IMR-90 (cell line): ENCODE results near the gene RPL10. TPM values are rescaled to one million over a fixed set of nuclear protein-coding genes. Genes with fewer than 3 reads are reported as not detected.
A peak's percentile ranks its signal among the peaks of the same experiment; 100 is the strongest.

Experiments
- ATAC-seq: fragments of 200-7000 bp; cut with Tn5 transposase; 2 replicates; pipeline ENCODE4 v1.9.1; 2020; ENCODE audit warnings: low read depth, mild to moderate bottlenecking, moderate library complexity
- BruUV-seq: library from RNA; stranded (reverse); fragments of 400-500 nt; replicated peaks from 2 replicates; lab custom pipeline; 2021; lab: Mats Ljungman, UMichigan
- CTCF ChIA-PET: fragments of 300-600 bp; formaldehyde crosslinking; extraction: SDS; loops from one replicate; lab custom pipeline; 2021; ENCODE audit warnings: antibody characterized with exemption; lab: Yijun Ruan, JAX
- POLR2A ChIA-PET: fragments of 300-600 bp; sonication (Branson Sonifier 250); formaldehyde crosslinking; loops from one replicate; lab custom pipeline; 2022; ENCODE audit warnings: antibody characterized with exemption; ENCODE audit not compliant: unreplicated experiment; lab: Charles Lee
- DNase-seq: peaks from one replicate; pipeline ENCODE4 v3.0.0; 2013
- H2AFZ ChIP-seq: replicated peaks from 2 replicates; pipeline ENCODE3; 2013; ENCODE audit warnings: low read length, mild to moderate bottlenecking; ENCODE audit not compliant: poor library complexity
- H2AK5ac ChIP-seq: 2 replicates; pipeline ENCODE4 v1.6.1; 2013; ENCODE audit warnings: low read depth, low read length, inconsistent platforms
- H2AK9ac ChIP-seq: replicated peaks from 2 replicates; pipeline ENCODE3; 2013; ENCODE audit warnings: mild to moderate bottlenecking, low read depth, low read length, moderate library complexity; ENCODE audit not compliant: poor library complexity
- H2BK120ac ChIP-seq: 2 replicates; pipeline ENCODE4 v1.6.1; 2013; ENCODE audit warnings: low read depth, low read length, inconsistent platforms
- H2BK15ac ChIP-seq: 3 replicates; pipeline ENCODE4 v1.6.1; 2013; ENCODE audit warnings: low read depth, low read length, inconsistent platforms
- H2BK20ac ChIP-seq: 2 replicates; pipeline ENCODE4 v1.6.1; 2013; ENCODE audit warnings: low read depth, mild to moderate bottlenecking, inconsistent platforms, low read length, moderate library complexity
- H2BK5ac ChIP-seq: 2 replicates; pipeline ENCODE4 v1.6.1; 2013; ENCODE audit warnings: mild to moderate bottlenecking, low read depth, low read length, inconsistent platforms; ENCODE audit not compliant: poor library complexity, severe bottlenecking
- H3K14ac ChIP-seq: replicated peaks from 2 replicates; pipeline ENCODE4 v1.6.1; 2013; ENCODE audit warnings: low read depth, low read length, inconsistent platforms
- H3K18ac ChIP-seq: 2 replicates; pipeline ENCODE4 v1.6.1; 2013; ENCODE audit warnings: low read depth, low read length, control low read depth
- H3K23ac ChIP-seq: 2 replicates; pipeline ENCODE4 v1.6.1; 2013; ENCODE audit warnings: low read depth, low read length, inconsistent platforms
- H3K27ac ChIP-seq: 2 replicates; pipeline ENCODE4 v1.5.1; 2013; ENCODE audit warnings: mild to moderate bottlenecking, control low read depth, low read length; ENCODE audit not compliant: insufficient read depth
- H3K27me3 ChIP-seq: 2 replicates; pipeline ENCODE4 v1.6.1; 2013; ENCODE audit warnings: low read length; ENCODE audit not compliant: control insufficient read depth, insufficient read depth
- H3K36me3 ChIP-seq: 2 replicates; pipeline ENCODE4 v1.6.1; 2013; ENCODE audit warnings: low read length, mixed read lengths; ENCODE audit not compliant: control insufficient read depth, insufficient read depth
- H3K4ac ChIP-seq: 2 replicates; pipeline ENCODE4 v1.6.1; 2013; ENCODE audit warnings: low read depth, low read length, inconsistent platforms
- H3K4me1 ChIP-seq: 2 replicates; pipeline ENCODE4 v1.6.1; 2013; ENCODE audit warnings: low read length, mixed read lengths; ENCODE audit not compliant: control insufficient read depth, insufficient read depth
- H3K4me2 ChIP-seq: 2 replicates; pipeline ENCODE4 v1.6.1; 2013; ENCODE audit warnings: low read depth, mild to moderate bottlenecking, control low read depth, low read length, moderate library complexity
- H3K4me3 ChIP-seq: 2 replicates; pipeline ENCODE4 v1.5.1; 2013; ENCODE audit warnings: low read depth, mild to moderate bottlenecking, control low read depth, low read length, moderate library complexity; ENCODE audit not compliant: insufficient read depth
- H3K56ac ChIP-seq: 2 replicates; pipeline ENCODE4 v1.6.1; 2013; ENCODE audit warnings: low read length, inconsistent platforms; ENCODE audit not compliant: insufficient read depth; ENCODE audit errors: extremely low read depth
- H3K79me1 ChIP-seq, 2 experiments: 2 replicates each; pipeline ENCODE4 v1.6.1; 2013; ENCODE audit warnings: low read length in 2 of 2, inconsistent platforms in 1 of 2, low read depth in 1 of 2
- H3K9ac ChIP-seq: 2 replicates; pipeline ENCODE4 v1.6.1; 2013; ENCODE audit warnings: low read depth, low read length, control low read depth
- H3K9me1 ChIP-seq: 2 replicates; pipeline ENCODE4 v1.6.1; 2013; ENCODE audit warnings: low read length, inconsistent platforms; ENCODE audit not compliant: insufficient read depth
- H3K9me3 ChIP-seq: 2 replicates; pipeline ENCODE4 v1.6.1; 2013; ENCODE audit warnings: low read length; ENCODE audit not compliant: control insufficient read depth, insufficient read depth
- H4K20me1 ChIP-seq: 2 replicates; pipeline ENCODE4 v1.6.1; 2013; ENCODE audit warnings: low read length, inconsistent platforms; ENCODE audit not compliant: insufficient read depth
- H4K5ac ChIP-seq: 2 replicates; pipeline ENCODE4 v1.6.1; 2013; ENCODE audit warnings: mild to moderate bottlenecking, low read depth, low read length, control low read depth
- H4K8ac ChIP-seq, 2 experiments: 2 replicates each; pipeline ENCODE4 v1.6.1; 2013; ENCODE audit warnings: low read depth in 2 of 2, low read length in 2 of 2, control low read depth in 1 of 2, inconsistent platforms in 1 of 2
- H4K91ac ChIP-seq: 2 replicates; pipeline ENCODE4 v1.6.1; 2013; ENCODE audit warnings: low read depth, low read length, inconsistent platforms; ENCODE audit not compliant: insufficient read depth
- BHLHE40 ChIP-seq: fragments of 150-350 bp; IDR thresholded peaks from 2 replicates; pipeline ENCODE4 v1.6.1; 2016; ENCODE audit warnings: mild to moderate bottlenecking, low read depth, low read length
- CEBPB ChIP-seq: IDR thresholded peaks from 2 replicates; pipeline ENCODE4 v1.6.1; 2012; ENCODE audit warnings: low read depth, low read length, improper control_type of control experiment
- CHD1 ChIP-seq: IDR thresholded peaks from 2 replicates; pipeline ENCODE4 v1.6.1; 2012; ENCODE audit warnings: low read depth, low read length, improper control_type of control experiment
- FOS ChIP-seq: fragments of 150-350 bp; IDR thresholded peaks from 2 replicates; pipeline ENCODE4 v1.6.1; 2016; ENCODE audit warnings: low read depth, low read length
- MAFK ChIP-seq: IDR thresholded peaks from 2 replicates; pipeline ENCODE4 v1.6.1; 2012; ENCODE audit warnings: low read depth, low read length, improper control_type of control experiment
- MAZ ChIP-seq: IDR thresholded peaks from 2 replicates; pipeline ENCODE4 v1.6.1; 2012; ENCODE audit warnings: low read depth, mild to moderate bottlenecking, low read length, improper control_type of control experiment, moderate library complexity, borderline replicate concordance
- MXI1 ChIP-seq: IDR thresholded peaks from 2 replicates; pipeline ENCODE4 v1.6.1; 2012; ENCODE audit warnings: low read depth, mild to moderate bottlenecking, low read length, moderate library complexity, borderline replicate concordance
- NFE2L2 ChIP-seq: fragments of 150-350 bp; IDR thresholded peaks from 2 replicates; pipeline ENCODE4 v1.6.1; 2016; ENCODE audit warnings: low read depth, mild to moderate bottlenecking, low read length
- POLR2A ChIP-seq: IDR thresholded peaks from 2 replicates; pipeline ENCODE4 v1.6.1; 2012; ENCODE audit warnings: mild to moderate bottlenecking, low read depth, low read length
- RCOR1 ChIP-seq: IDR thresholded peaks from 2 replicates; pipeline ENCODE4 v1.6.1; 2012; ENCODE audit warnings: mild to moderate bottlenecking, low read length, improper control_type of control experiment; ENCODE audit not compliant: insufficient replicate concordance
- RFX5 ChIP-seq: IDR thresholded peaks from 2 replicates; pipeline ENCODE4 v1.8.0; 2012; ENCODE audit warnings: low read depth, mild to moderate bottlenecking, low read length, moderate library complexity
- WGBS, 2 experiments: methylation state at CpG; one replicate each; pipeline versions ENCODE4 v1.1.5 to v1.1.7; 2013; ENCODE audit warnings: missing lambda C conversion rate in 2 of 2; ENCODE audit not compliant: insufficient read length in 1 of 2; ENCODE audit errors: extremely low coverage in 2 of 2; 5-methylcytosine and 5-hydroxymethylcytosine counted together
- dilution Hi-C: fragments of 300-500 bp; cut with HindIII; formaldehyde crosslinking; loops from one replicate; pipeline ENCODE4 v1.14.3; 2018; ENCODE audit warnings: low sequenced_read_pairs; ENCODE audit not compliant: unreplicated experiment
- in situ Hi-C: fragments of 300-500 bp; cut with MboI; formaldehyde crosslinking; loops from 3 replicates; pipeline ENCODE4 v1.14.3; 2019; ENCODE audit warnings: low sequenced_read_pairs, inconsistent platforms, mixed read lengths
- intact Hi-C: fragments of 100-400 bp; cut with micrococcal nuclease; formaldehyde crosslinking; loops from 2 replicates; pipeline ENCODE4 v1.10.0; 2022
- polyA plus RNA-seq, 3 experiments: library from polyadenylated mRNA; depleted of rRNA; stranded (reverse); fragments of >200 nt; gene quantifications; 2 replicates each; pipeline ENCODE4 v1.2.3, GENCODE V29; 2012; ENCODE audit warnings: low replicate concordance in 1 of 3
- total RNA-seq: library from RNA; depleted of rRNA; stranded (reverse); fragments of >200 nt; gene quantifications from 2 replicates; pipeline ENCODE4 v1.2.3, GENCODE V29; 2012
- TF ChIP-seq, protein P1 (sequence below): fragments of 150-350 bp; IDR thresholded peaks from 2 replicates; pipeline ENCODE4 v1.6.1; 2016; ENCODE audit warnings: low read depth, mild to moderate bottlenecking, low read length, moderate library complexity, borderline replicate concordance

The RPL10 gene
- total and polyA plus RNA-seq, 2 of the 4 experiments (the other 2 are of a cell fraction), result 1,582 to 7,467 TPM

GRCh38 chrX:154378799-154379568, 19.2 kb upstream of the RPL10 start, which contains the start of gene EMD:
Gene EMD, plus strand, starts transcription at chrX:154379295. Its CDS starts 190 bp downstream, at chrX:154379485.
- DNase-seq (peak; percentile 96), ATAC-seq (peak; percentile 78)
- peaks cover 17% of the 10 kb centered on the region for H4K20me1 ChIP-seq
- 0 out of 2 replicates have a peak, but pooled peaks cover 5% of the 10 kb centered on the region for H3K9me1 ChIP-seq
- H3K27ac ChIP-seq, result peak within 1 kb of the TSS; percentile 94
- intact Hi-C loops, result no loop called here
- peaks cover 13% of the 10 kb centered on the region for H3K4me1 ChIP-seq
- no peak within 1 kb of the TSS for H2BK20ac ChIP-seq
- WGBS, 2 experiments, result 38% methylated on average over 89 of the region's 103 CpGs; no CpG with 5 or more reads in 1 of the 2 experiments
- H2AK9ac ChIP-seq, result peak within 1 kb of the TSS; percentile 97
- H3K14ac ChIP-seq, result peak within 1 kb of the TSS; percentile 79
- dilution Hi-C loops, result no loop called here
- H3K79me1 ChIP-seq, result peaks cover 0 to 31% of the 10 kb centered on the region in 2 experiments; a peak in 3 of 4 replicates
- H3K4ac ChIP-seq, result peak within 1 kb of the TSS; percentile 86
- H2AFZ ChIP-seq, result peak within 1 kb of the TSS; percentile 79
- no peaks in the 10 kb centered on the region for H3K9me3 ChIP-seq
- H3K56ac ChIP-seq, result peak within 1 kb of the TSS; percentile 52
- H2BK15ac ChIP-seq, result no peak within 1 kb of the TSS
- TF ChIP-seq RFX5 (no peak), POLR2A (peak; percentile 88), NFE2L2 (no peak), MAFK (no peak), RCOR1 (no peak), FOS (no peak), CHD1 (0 out of 2 replicates have a peak, but pooled peaks have one; percentile 61), MAZ (peak; percentile 75; the same call in 1 of the 2 replicates), CEBPB (no peak), BHLHE40 (peak; percentile 76; the same call in 1 of the 2 replicates), MXI1 (no peak)
- TF ChIP-seq, protein P1, sequence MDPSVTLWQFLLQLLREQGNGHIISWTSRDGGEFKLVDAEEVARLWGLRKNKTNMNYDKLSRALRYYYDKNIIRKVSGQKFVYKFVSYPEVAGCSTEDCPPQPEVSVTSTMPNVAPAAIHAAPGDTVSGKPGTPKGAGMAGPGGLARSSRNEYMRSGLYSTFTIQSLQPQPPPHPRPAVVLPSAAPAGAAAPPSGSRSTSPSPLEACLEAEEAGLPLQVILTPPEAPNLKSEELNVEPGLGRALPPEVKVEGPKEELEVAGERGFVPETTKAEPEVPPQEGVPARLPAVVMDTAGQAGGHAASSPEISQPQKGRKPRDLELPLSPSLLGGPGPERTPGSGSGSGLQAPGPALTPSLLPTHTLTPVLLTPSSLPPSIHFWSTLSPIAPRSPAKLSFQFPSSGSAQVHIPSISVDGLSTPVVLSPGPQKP, result no peak
- peak within 1 kb of the TSS; percentile 89 for H3K4me2 ChIP-seq
- peaks cover 11% of the 10 kb centered on the region; the same call in 1 of the 2 replicates for H3K36me3 ChIP-seq
- peak within 1 kb of the TSS; percentile 66 to 76 for H4K8ac ChIP-seq
- 0 out of 2 replicates have a peak within 1 kb of the TSS, but pooled peaks have one; percentile 30 for H4K5ac ChIP-seq
- BruUV-seq, result no TSS peak
- H3K18ac ChIP-seq, result peak within 1 kb of the TSS; percentile 34; the same call in 1 of the 2 replicates
- H3K9ac ChIP-seq, result peak within 1 kb of the TSS; percentile 94
- POLR2A ChIA-PET, result interaction anchor here (0.5 to 0.8 kb wide), 6 partner anchors 8 to 786 kb away, joined by 3 to 7 read pairs (median 3); no protein-coding TSS in a partner anchor
- peak within 1 kb of the TSS; percentile 96 for H3K4me3 ChIP-seq
- peak within 1 kb of the TSS; percentile 42 for H4K91ac ChIP-seq
- peak within 1 kb of the TSS; percentile 49 for H2AK5ac ChIP-seq
- H3K27me3 ChIP-seq, result no peaks in the 10 kb centered on the region
- CTCF ChIA-PET, result no interaction called here
- no peak within 1 kb of the TSS for H2BK120ac ChIP-seq
- H3K23ac ChIP-seq, result peak within 1 kb of the TSS; percentile 91
- in situ Hi-C loops, result no loop called here
- peak within 1 kb of the TSS; percentile 86 for H2BK5ac ChIP-seq
